ENCODE data around the gene TTLL10.

The TTLL10 gene

DNA sequence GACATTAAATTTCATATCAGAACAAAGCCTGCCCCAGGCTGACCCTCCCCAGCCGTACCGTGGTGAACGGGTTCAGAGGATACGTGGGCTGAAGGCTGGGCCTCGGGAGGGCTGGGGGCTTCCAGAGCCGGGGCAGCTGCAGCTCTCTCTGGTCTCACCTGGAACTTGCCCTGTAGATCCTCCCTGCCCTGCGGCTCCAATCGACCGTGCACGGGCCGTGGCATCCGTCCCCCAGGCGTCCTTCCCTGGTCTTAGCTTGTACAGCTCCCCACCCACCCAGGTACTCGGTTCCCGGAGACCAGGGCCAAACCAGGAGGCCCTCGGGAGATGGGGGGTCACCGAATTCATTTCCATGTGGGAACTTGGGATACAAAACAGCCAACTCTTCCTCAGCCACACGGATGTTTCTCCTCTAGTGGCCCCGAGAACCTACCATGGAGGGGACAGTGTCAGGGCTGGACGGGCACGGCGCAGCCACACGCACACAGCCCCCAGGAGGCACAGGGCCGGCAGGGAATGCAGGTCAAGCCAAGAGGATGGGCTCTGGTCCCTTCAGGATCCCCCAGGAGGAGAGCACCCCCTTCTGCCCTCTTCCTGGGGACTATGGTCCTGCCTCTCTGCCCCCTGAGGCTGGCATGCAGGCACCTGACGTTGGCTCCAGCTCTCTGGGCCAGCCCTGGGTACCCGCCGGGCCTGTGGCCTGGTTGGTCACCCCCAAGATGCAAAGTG is 61.5 kb downstream of the TTLL10 start:
- Histone ChIP-seq H3K27ac (ENCODE audit: low read depth, low read length, severe bottlenecking) (no peak overlapping the region), H3K4me1 (ENCODE audit: control insufficient read depth, insufficient read depth, low read length, poor library complexity, severe bottlenecking) (peaks cover 21% of the 10 kb centered on the region), H3K4me3 (ENCODE audit: extremely low read depth, insufficient read depth, low read length, poor library complexity, severe bottlenecking) (no peak overlapping the region), H3K36me3 (ENCODE audit: control insufficient read depth, insufficient read depth, low read length) (peaks cover 16% of the 10 kb centered on the region), H3K9me3 (ENCODE audit: control insufficient read depth, low read length) (no peaks in the 10 kb centered on the region)
- WGBS, 2 experiments (ENCODE audit: insufficient coverage in 2 of 2) = 94 to 95% methylated on average over 22 to 25 of the region's 27 CpGs

DNA sequence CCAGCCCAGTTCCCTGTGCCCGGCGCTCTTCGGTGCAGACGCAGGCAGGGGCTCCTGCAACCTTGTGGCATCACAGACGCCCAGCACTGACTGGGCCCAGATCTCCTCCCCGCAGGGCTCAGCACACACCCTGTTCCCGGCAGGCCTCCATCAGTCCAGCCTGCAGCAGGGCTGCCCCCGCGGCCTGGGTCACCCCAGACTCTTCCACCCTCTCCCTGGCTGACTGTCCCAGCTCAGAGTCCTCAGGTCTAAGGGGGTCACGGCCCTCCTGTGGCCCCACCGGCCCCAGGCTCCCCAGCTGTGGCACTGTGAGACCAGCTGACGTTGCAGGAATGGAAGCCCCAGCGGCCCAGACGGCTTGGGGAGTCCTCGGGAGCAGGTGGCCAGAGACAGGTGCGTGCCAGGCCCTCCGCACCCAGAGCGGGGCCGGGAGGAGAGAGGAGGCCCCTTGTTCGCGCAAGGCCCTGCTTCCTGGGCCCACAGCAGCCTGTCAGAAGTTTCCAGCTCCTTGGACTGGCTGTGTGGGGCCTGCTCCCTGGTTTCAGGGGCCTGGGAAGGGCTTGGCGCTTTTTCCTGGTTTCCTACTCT is 62.6 kb downstream of the TTLL10 start:
- H3K4me1 ChIP-seq (ENCODE audit: control insufficient read depth, insufficient read depth, low read length, poor library complexity, severe bottlenecking) = peaks cover 21% of the 10 kb centered on the region
- peaks cover 15% of the 10 kb centered on the region for H3K36me3 ChIP-seq (ENCODE audit: control insufficient read depth, insufficient read depth, low read length)
- H3K27ac ChIP-seq (ENCODE audit: low read depth, low read length, severe bottlenecking) = no peak overlapping the region
- H3K4me3 ChIP-seq (ENCODE audit: extremely low read depth, insufficient read depth, low read length, poor library complexity, severe bottlenecking) = no peak overlapping the region
- 92 to 97% methylated on average over 14 to 16 of the region's 22 CpGs for WGBS, 2 experiments (ENCODE audit: insufficient coverage in 2 of 2)
- no peaks in the 10 kb centered on the region for H3K9me3 ChIP-seq (ENCODE audit: control insufficient read depth, low read length)

DNA sequence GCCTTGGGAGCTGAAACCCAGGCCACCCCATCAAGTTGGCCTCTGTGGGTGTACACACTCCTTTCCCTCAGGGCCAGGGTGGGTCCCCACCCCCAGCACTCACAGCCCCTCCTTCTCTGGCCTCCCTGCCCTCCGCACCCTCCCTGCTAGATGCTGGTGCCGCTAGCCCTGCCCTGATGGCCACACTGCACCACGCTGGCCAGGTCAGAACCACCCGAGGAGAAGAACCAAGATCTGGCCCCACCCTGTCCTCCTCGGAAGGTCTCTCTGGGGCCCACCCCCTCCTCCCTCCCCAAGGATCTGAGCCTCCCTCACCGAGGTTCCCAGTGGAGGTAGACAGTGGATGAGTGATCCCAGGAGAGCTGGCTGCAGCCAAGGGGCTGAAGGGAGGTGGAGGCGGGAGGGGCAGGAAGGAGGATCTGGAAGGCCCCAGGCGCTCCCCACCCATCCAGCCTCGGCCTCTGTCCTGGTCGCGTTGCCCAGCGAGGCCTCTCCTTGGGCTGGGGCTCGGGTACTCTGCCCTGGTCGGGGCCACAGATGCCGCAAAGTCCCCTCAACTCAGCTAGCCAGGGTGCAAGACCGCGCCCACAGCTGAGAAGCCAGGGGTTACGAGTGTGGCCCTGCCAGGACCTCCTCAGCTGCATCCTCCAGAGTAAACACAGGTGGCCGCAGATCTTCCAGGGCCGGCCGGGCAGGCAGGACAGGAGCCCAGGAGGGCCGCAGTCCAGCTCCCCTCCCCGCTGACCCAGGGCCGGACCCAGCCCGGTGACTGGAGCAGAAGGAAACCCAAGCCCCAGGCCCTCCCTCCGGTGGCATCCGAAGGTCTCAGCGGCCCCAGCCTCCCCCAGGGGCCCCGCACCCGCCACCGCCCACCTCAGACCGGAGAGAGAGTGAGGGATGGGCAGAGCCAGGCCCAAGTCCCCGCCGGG is 63.5 kb downstream of the TTLL10 start:
- H3K36me3 ChIP-seq (ENCODE audit: control insufficient read depth, insufficient read depth, low read length) = peaks cover 15% of the 10 kb centered on the region
- 81 to 84% methylated on average over 27 to 30 of the region's 34 CpGs for WGBS, 2 experiments (ENCODE audit: insufficient coverage in 2 of 2)
- H3K27ac ChIP-seq (ENCODE audit: low read depth, low read length, severe bottlenecking) = no peak overlapping the region
- no peaks in the 10 kb centered on the region for H3K9me3 ChIP-seq (ENCODE audit: control insufficient read depth, low read length)
- no peak overlapping the region for H3K4me3 ChIP-seq (ENCODE audit: extremely low read depth, insufficient read depth, low read length, poor library complexity, severe bottlenecking)
- H3K4me1 ChIP-seq (ENCODE audit: control insufficient read depth, insufficient read depth, low read length, poor library complexity, severe bottlenecking) = peaks cover 21% of the 10 kb centered on the region

DNA sequence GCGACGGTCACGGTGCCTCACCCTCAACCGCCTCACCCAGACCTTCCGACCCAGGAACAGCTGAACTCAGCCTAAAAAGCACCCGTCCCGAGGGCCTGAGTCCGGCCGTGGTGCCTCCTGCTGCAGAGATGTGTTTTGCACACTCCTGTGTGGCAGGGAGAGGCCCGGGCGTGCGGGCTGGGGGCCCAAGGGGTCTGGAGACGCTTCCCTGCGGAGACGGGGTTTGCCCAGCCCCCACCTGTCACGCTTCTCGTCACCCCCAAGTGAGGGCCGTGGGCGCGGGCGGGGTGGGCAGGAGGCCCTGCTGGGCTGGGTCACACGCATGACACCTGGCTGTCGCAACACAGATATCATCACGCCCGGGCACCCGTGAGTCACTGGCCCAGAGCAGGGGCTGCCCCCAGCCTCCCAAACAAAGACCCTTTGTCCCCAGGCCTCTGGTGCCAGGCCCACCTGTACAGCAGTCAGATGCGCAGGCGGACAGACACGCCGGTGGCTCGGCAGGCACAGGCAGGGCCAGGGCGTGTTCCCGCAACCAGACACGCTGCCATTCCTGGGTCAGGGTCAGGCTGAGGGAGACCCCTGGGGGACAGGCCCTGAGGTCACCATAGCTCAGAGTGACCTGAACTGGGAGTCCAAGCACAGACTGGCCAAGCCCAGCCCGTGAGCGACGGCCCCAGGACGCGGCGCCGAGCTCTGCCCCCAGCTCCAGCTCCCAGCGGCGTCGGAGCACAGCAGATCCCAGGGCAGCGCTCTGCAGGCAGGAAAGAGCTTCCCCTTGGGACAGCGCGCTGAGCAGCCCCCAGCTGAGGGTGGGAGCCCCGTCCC is 64.4 kb downstream of the TTLL10 start:
- H3K4me1 ChIP-seq (ENCODE audit: control insufficient read depth, insufficient read depth, low read length, poor library complexity, severe bottlenecking) = peaks cover 18% of the 10 kb centered on the region
- no peak overlapping the region for H3K27ac ChIP-seq (ENCODE audit: low read depth, low read length, severe bottlenecking)
- H3K4me3 ChIP-seq (ENCODE audit: extremely low read depth, insufficient read depth, low read length, poor library complexity, severe bottlenecking) = no peak overlapping the region
- peaks cover 15% of the 10 kb centered on the region for H3K36me3 ChIP-seq (ENCODE audit: control insufficient read depth, insufficient read depth, low read length)
- WGBS, 2 experiments (ENCODE audit: insufficient coverage in 2 of 2) = 91 to 92% methylated on average over 48 of the region's 48 CpGs
- H3K9me3 ChIP-seq (ENCODE audit: control insufficient read depth, low read length) = no peaks in the 10 kb centered on the region

DNA sequence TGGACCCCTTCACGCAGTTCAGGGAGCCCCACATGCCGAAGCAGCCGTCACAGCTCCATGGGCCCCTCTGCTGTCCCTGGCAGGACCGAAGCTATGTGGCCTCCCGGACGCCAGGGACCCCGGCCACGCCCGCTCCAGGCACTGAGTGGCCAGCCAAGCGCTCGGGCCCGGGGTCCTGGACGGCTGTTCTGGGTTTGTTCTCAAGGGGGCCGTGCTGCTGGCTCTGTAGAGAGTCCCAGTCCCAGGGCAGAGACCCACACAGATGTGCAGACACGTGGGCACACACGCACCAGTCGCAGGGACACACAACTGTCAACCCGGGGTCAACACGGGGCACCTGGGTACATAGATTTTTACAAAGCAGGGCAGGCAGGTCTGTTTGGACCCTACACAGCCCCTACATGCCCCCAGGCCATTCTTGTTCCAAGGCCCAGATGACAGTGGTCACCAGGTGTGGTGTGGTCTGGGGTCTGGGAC is 65.1 kb downstream of the TTLL10 start:
- no peak overlapping the region for H3K4me3 ChIP-seq (ENCODE audit: extremely low read depth, insufficient read depth, low read length, poor library complexity, severe bottlenecking)
- no peak overlapping the region for H3K27ac ChIP-seq (ENCODE audit: low read depth, low read length, severe bottlenecking)
- peaks cover 9% of the 10 kb centered on the region for H3K36me3 ChIP-seq (ENCODE audit: control insufficient read depth, insufficient read depth, low read length)
- H3K4me1 ChIP-seq (ENCODE audit: control insufficient read depth, insufficient read depth, low read length, poor library complexity, severe bottlenecking) = peaks cover 13% of the 10 kb centered on the region
- no peaks in the 10 kb centered on the region for H3K9me3 ChIP-seq (ENCODE audit: control insufficient read depth, low read length)
- WGBS, 2 experiments (ENCODE audit: insufficient coverage in 2 of 2) = 86 to 88% methylated on average over 17 to 19 of the region's 19 CpGs

DNA sequence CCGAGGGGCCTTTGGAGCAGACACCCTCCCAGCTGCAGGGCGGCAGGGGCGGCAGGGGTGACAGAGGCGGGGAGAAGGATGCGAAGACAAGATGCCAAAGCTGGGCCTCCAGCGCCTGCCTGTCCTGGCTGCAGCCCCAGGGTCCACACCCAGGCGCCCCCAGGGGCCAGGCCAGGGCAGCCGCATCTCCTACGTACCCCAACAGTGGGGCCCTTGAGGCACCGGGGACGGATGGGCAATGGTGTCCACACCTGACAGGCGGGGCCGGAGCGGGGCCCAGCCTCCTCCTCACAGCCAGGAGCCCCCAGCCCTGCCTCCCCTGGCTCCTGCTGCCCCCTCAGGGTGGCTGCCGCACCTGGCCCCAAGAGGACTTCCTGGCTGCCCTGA is 65.5 kb downstream of the TTLL10 start:
- H3K4me3 ChIP-seq (ENCODE audit: extremely low read depth, insufficient read depth, low read length, poor library complexity, severe bottlenecking) = no peak overlapping the region
- peaks cover 10% of the 10 kb centered on the region for H3K36me3 ChIP-seq (ENCODE audit: control insufficient read depth, insufficient read depth, low read length)
- no peak overlapping the region for H3K27ac ChIP-seq (ENCODE audit: low read depth, low read length, severe bottlenecking)
- WGBS, 2 experiments (ENCODE audit: insufficient coverage in 2 of 2) = 89 to 93% methylated on average over 9 to 15 of the region's 15 CpGs
- no peaks in the 10 kb centered on the region for H3K9me3 ChIP-seq (ENCODE audit: control insufficient read depth, low read length)
- H3K4me1 ChIP-seq (ENCODE audit: control insufficient read depth, insufficient read depth, low read length, poor library complexity, severe bottlenecking) = peaks cover 13% of the 10 kb centered on the region

DNA sequence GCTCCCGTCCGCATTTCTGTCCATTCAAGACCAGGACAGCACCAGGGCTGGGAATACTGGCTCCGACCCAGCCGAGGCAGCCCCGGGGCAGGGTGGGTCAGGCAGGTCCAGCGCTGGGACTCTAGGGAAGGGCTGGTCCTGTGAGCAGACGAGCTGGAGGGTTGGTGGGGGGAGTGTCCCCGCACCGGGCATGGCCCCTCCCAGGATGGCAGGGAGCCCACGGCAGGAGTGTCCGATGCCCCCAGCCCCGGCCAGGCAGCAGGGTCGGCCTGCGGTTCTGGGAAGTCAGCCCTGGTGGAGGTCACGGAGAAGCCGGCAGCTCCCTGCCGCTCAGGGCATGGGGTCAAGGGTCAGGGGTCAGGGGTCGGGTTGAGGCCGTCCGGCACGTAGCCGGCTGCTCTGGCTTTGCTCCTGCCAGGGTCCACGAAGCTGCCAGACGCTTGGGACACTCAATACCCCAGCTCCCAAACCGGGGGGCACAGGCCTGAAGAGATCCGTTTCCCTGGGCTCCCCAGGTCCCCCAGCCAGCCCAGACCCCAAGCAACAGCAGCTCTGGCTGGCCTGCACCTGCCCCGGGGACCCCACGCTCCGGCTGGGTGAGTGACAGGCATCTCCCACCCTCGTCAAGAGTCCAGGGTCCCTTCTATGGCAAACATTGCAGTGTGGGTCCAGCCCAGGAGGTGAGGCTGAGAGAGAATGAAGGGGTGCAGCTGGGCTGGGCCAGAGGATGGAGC is 66.1 kb downstream of the TTLL10 start:
- H3K27ac ChIP-seq (ENCODE audit: low read depth, low read length, severe bottlenecking) = no peak overlapping the region
- peaks cover 13% of the 10 kb centered on the region for H3K4me1 ChIP-seq (ENCODE audit: control insufficient read depth, insufficient read depth, low read length, poor library complexity, severe bottlenecking)
- H3K36me3 ChIP-seq (ENCODE audit: control insufficient read depth, insufficient read depth, low read length) = peaks cover 6% of the 10 kb centered on the region
- no peak overlapping the region for H3K4me3 ChIP-seq (ENCODE audit: extremely low read depth, insufficient read depth, low read length, poor library complexity, severe bottlenecking)
- no peaks in the 10 kb centered on the region for H3K9me3 ChIP-seq (ENCODE audit: control insufficient read depth, low read length)
- WGBS, 2 experiments (ENCODE audit: insufficient coverage in 2 of 2) = 83 to 85% methylated on average over 26 to 28 of the region's 30 CpGs

DNA sequence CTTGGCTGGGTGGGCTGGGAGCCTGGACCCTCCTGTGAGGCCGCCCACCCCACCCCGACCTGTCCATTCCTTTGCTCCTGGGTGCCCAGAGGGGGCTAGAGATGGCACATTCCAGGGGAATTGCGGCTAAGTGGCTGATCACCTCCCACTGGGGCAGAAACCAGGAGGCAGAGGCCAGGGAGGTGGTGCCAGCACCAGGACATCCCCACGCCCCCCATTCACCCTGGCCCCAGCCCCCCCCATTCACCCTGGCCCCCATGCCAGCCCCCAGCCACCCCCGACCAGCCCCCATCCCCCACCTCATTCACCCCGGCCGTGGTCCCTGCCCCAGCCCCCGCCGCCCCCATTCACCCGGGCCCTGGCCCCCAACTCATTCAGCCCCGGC is 66.7 kb downstream of the TTLL10 start:
- Histone ChIP-seq H3K9me3 (ENCODE audit: control insufficient read depth, low read length) (no peaks in the 10 kb centered on the region), H3K4me3 (ENCODE audit: extremely low read depth, insufficient read depth, low read length, poor library complexity, severe bottlenecking) (no peak overlapping the region), H3K4me1 (ENCODE audit: control insufficient read depth, insufficient read depth, low read length, poor library complexity, severe bottlenecking) (peaks cover 13% of the 10 kb centered on the region), H3K27ac (ENCODE audit: low read depth, low read length, severe bottlenecking) (no peak overlapping the region), H3K36me3 (ENCODE audit: control insufficient read depth, insufficient read depth, low read length) (peaks cover 3% of the 10 kb centered on the region)
- WGBS, 2 experiments (ENCODE audit: insufficient coverage in 2 of 2) = 67% methylated on average over 2 of the region's 11 CpGs; no CpG with 5 or more reads in 1 of the 2 experiments

GRCh38 chr1:1240822-1241587 is 67.3 kb downstream of the TTLL10 start:
- peaks cover 3% of the 10 kb centered on the region for H3K36me3 ChIP-seq (ENCODE audit: control insufficient read depth, insufficient read depth, low read length)
- H3K4me3 ChIP-seq (ENCODE audit: extremely low read depth, insufficient read depth, low read length, poor library complexity, severe bottlenecking) = no peak overlapping the region
- 84 to 86% methylated on average over 20 to 21 of the region's 23 CpGs for WGBS, 2 experiments (ENCODE audit: insufficient coverage in 2 of 2)
- no peak overlapping the region for H3K27ac ChIP-seq (ENCODE audit: low read depth, low read length, severe bottlenecking)
- no peaks in the 10 kb centered on the region for H3K9me3 ChIP-seq (ENCODE audit: control insufficient read depth, low read length)
- H3K4me1 ChIP-seq (ENCODE audit: control insufficient read depth, insufficient read depth, low read length, poor library complexity, severe bottlenecking) = peaks cover 13% of the 10 kb centered on the region

All from mesodermal cell (in vitro differentiated cells).